GM23248 (cell line): ENCODE measurements around the gene PIK3C3.

Source experiments
- EZH2 ChIP-seq: fragments of 200-600 bp; sonication (generic); IDR thresholded peaks from 2 replicates; pipeline ENCODE4 v1.6.1; 2018; ENCODE audit warnings: antibody characterized with exemption, mild to moderate bottlenecking; ENCODE audit not compliant: insufficient read depth, poor library complexity, severe bottlenecking
- EZH2phosphoT487 ChIP-seq: fragments of 200-600 bp; sonication (generic); IDR thresholded peaks from 2 replicates; pipeline ENCODE4 v1.6.1; 2018; ENCODE audit warnings: antibody characterized with exemption, moderate library complexity, mild to moderate bottlenecking, low read depth; ENCODE audit not compliant: insufficient read depth

DNA sequence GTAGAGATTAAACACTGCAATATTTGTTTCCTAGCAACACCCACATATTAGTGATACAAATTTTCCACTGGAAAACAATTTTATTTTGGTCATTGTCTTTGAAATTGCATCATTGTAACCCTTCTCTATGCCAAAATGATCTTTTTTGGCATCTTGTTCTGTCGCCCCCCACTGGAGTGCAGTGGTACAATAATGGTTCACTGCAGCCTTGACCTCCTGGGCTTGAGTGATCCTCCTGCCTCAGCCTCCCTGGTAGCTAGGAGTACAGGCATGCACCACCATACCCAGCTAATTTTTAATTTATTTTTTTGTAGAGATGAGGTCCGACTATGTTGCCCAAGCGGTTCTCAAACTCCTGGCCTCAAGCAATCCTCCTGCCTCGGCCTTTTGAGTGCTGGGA, 117.4 kb downstream of the PIK3C3 start:
- no peak for TF ChIP-seq EZH2
- no peak for TF ChIP-seq EZH2phosphoT487
